K562 (cell line): ENCODE data around the gene KCTD19. TPM values are rescaled to one million over a fixed set of nuclear protein-coding genes. Genes with fewer than 3 reads are reported as not detected.
"Not testable (repeated sequence)": the region's sequence is repeated elsewhere in the genome, so short reads cannot be mapped to it uniquely, and the experiment has no call there.

ENCODE experiments used
- ATAC-seq: fragments of 200-7000 bp; cut with Tn5 transposase; 3 replicates; pipeline ENCODE4 v1.9.1; 2020; ENCODE audit warnings: moderate library complexity
- BruUV-seq: library from RNA; stranded (reverse); fragments of 400-500 nt; replicated peaks from 2 replicates; lab custom pipeline; 2021; lab: Mats Ljungman, UMichigan
- CTCF ChIA-PET: fragments of 300-600 bp; formaldehyde crosslinking; extraction: SDS; loops from one replicate; lab custom pipeline; 2021; ENCODE audit warnings: low intra/inter-chr PET ratio; lab: Yijun Ruan, JAX
- POLR2A ChIA-PET: fragments of 300-600, 350-650 bp; sonication (Branson Sonifier 250); formaldehyde crosslinking; extraction: SDS; loops from one replicate; lab custom pipeline; 2021; ENCODE audit warnings: antibody characterized with exemption, inconsistent platforms; lab: Yijun Ruan, JAX
- DNase-seq, 4 experiments: peaks; one replicate each; pipeline versions ENCODE4 v3.0.0 to v3.0.0-alpha.2; 2011 to 2018; ENCODE audit warnings: low spot score in 3 of 4, mixed read lengths in 3 of 4; ENCODE audit errors: extremely low read depth in 1 of 4
- FAIRE-seq: peaks from 2 replicates; lab custom pipeline; 2011; peaks lifted over from hg19 to GRCh38; lab: Jason Lieb, UNC
- H2AFZ ChIP-seq: 2 replicates; pipeline ENCODE4 v1.6.0; 2011; ENCODE audit warnings: low read depth, low read length, control low read depth, inconsistent platforms
- H3K27ac ChIP-seq: fragments of 200-600 bp; 3 replicates; pipeline ENCODE4 v1.8.0; 2011; ENCODE audit warnings: low read depth, mild to moderate bottlenecking, control low read depth, inconsistent platforms, low read length, moderate library complexity, mixed read lengths; ENCODE audit errors: extremely low read depth
- H3K27me3 ChIP-seq, 2 experiments: fragments of 300-600 bp in 1 of 2; 2 replicates in 1 of 2; 3 replicates in 1 of 2; pipeline versions ENCODE4 v1.6.0 to v1.8.0; 2011; ENCODE audit warnings: inconsistent platforms in 2 of 2, low read length in 2 of 2, mild to moderate bottlenecking in 1 of 2, mixed read lengths in 1 of 2, moderate library complexity in 1 of 2; ENCODE audit not compliant: control insufficient read depth in 2 of 2, insufficient read depth in 2 of 2
- H3K36me3 ChIP-seq: fragments of 300-600 bp; 3 replicates; pipeline ENCODE4 v1.8.0; 2011; ENCODE audit warnings: mild to moderate bottlenecking, low read length, inconsistent platforms; ENCODE audit not compliant: control insufficient read depth, insufficient read depth
- H3K4me1 ChIP-seq, 2 experiments: fragments of 200-600 bp in 1 of 2; replicated peaks in 1 of 2; 2 replicates in 1 of 2; 3 replicates in 1 of 2; pipeline versions ENCODE4 v1.5.1 to v1.8.0; 2011; ENCODE audit warnings: inconsistent platforms in 2 of 2, low read length in 2 of 2, mild to moderate bottlenecking in 1 of 2, mixed read lengths in 1 of 2, moderate library complexity in 1 of 2; ENCODE audit not compliant: control insufficient read depth in 2 of 2, insufficient read depth in 2 of 2
- H3K4me2 ChIP-seq: 2 replicates; pipeline ENCODE4 v1.6.1; 2011; ENCODE audit warnings: low read length, control low read depth, inconsistent platforms, mixed read lengths; ENCODE audit not compliant: insufficient read depth
- H3K4me3 ChIP-seq: fragments of 200-600 bp; sonication (generic), shearing (Covaris generic); 2 replicates; pipeline ENCODE4 v1.5.1; 2016; ENCODE audit warnings: control low read depth, inconsistent platforms
- H3K79me2 ChIP-seq: fragments of 200-600 bp; 3 replicates; pipeline ENCODE4 v1.8.0; 2011; ENCODE audit warnings: low read length, inconsistent platforms; ENCODE audit not compliant: control insufficient read depth, insufficient read depth
- H3K9ac ChIP-seq, 2 experiments: 2 replicates each; pipeline versions ENCODE4 v1.6.0 to v1.6.1; 2011; ENCODE audit warnings: low read depth in 2 of 2, low read length in 2 of 2, control low read depth in 1 of 2, inconsistent platforms in 1 of 2, mild to moderate bottlenecking in 1 of 2, mixed read lengths in 1 of 2; ENCODE audit not compliant: insufficient read depth in 1 of 2
- H3K9me1 ChIP-seq: one replicate; pipeline ENCODE4 v1.6.0; 2011; ENCODE audit warnings: inconsistent platforms, mild to moderate bottlenecking, low read length, moderate library complexity; ENCODE audit not compliant: control insufficient read depth, insufficient read depth
- H3K9me3 ChIP-seq: replicated peaks from 2 replicates; pipeline ENCODE4 v1.5.1; 2011; ENCODE audit warnings: low read depth, low read length, inconsistent platforms; ENCODE audit not compliant: control insufficient read depth, insufficient read depth
- H4K20me1 ChIP-seq: replicated peaks from 2 replicates; pipeline ENCODE4 v1.6.1; 2011; ENCODE audit warnings: low read length, inconsistent platforms, mixed read lengths; ENCODE audit not compliant: control insufficient read depth, insufficient read depth
- CBFA2T3 ChIP-seq: fragments of 450-650 bp; IDR thresholded peaks from 2 replicates; pipeline ENCODE4 v1.6.1; 2017
- WGBS: fragments of 100-300 bp; shearing (Covaris generic); methylation state at CpG from one replicate; pipeline ENCODE4 v1.1.6; 2016; ENCODE audit warnings: low coverage, mixed read lengths; ENCODE audit not compliant: insufficient coverage; ENCODE audit errors: missing lambda C conversion rate; 5-methylcytosine and 5-hydroxymethylcytosine counted together
- in situ Hi-C: fragments of 300-500 bp; cut with MboI; formaldehyde crosslinking; loops from 4 replicates; pipeline ENCODE4 v1.15.0; 2018; ENCODE audit warnings: inconsistent platforms, mixed read lengths
- intact Hi-C: fragments of 100-400 bp; cut with micrococcal nuclease; formaldehyde crosslinking; loops from 2 replicates; pipeline ENCODE4 v1.14.2; 2022
- polyA plus RNA-seq, 8 experiments: library from polyadenylated mRNA; depleted of rRNA in 4 of 8; stranded (reverse) in 5 of 8; unstranded in 3 of 8; fragments of >200 nt; fragmentation: Nextera tagmentation in 2 of 8; fragmentation: Illumina TruSeq in 1 of 8; extraction: Ambion mirVana in 2 of 8; extraction: Trizol in 1 of 8; gene quantifications; 2 replicates each; pipeline versions ENCODE4 v1.2.1 to v1.2.3, GENCODE V29; 2011 to 2014; ENCODE audit warnings: inconsistent platforms in 1 of 8, missing spikeins in 1 of 8
- total RNA-seq, 7 experiments: library from RNA; depleted of rRNA in 6 of 7; stranded (reverse); fragments of >200 nt in 6 of 7; fragmentation: Illumina TruSeq in 2 of 7; extraction: Trizol in 2 of 7; gene quantifications; 2 replicates each; pipeline versions ENCODE4 v1.2.1 to v1.2.3, GENCODE V29; 2011 to 2021; ENCODE audit warnings: low replicate concordance in 1 of 7
- TF ChIP-seq, protein P1 (sequence below): sonication (generic); formaldehyde crosslinking; IDR thresholded peaks from 2 replicates; pipeline ENCODE4 v1.8.1; 2023; ENCODE audit warnings: mild to moderate bottlenecking, missing genetic modification reagents

KCTD19 gene
- total and polyA plus RNA-seq, 9 of the 15 experiments (the other 6 are each of a cell fraction or from before 2014, with no cell fraction given) = 0.03 to 0.91 (median 0.22) TPM; not detected in 2

DNA sequence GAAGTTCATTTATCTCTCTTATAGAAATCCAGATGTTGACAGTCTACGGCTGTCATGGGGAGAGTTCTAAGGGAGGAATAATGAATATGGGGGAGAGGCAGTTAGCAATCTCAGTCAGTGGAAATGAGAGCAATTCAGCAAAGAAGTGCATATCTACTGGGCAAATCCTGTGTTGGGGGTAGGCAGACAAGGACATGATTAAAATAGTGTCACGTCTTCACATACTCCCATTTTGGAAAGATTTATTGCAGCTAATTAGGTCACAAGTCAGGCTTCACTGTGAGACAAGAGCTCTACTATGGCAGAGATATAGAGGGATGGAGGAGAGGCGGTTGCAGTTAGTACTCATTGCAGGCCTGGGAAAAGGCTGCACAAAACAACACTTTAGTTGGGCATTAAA lies 29.9 kb upstream of the KCTD19 start (continued):
- TF ChIP-seq, protein P1, sequence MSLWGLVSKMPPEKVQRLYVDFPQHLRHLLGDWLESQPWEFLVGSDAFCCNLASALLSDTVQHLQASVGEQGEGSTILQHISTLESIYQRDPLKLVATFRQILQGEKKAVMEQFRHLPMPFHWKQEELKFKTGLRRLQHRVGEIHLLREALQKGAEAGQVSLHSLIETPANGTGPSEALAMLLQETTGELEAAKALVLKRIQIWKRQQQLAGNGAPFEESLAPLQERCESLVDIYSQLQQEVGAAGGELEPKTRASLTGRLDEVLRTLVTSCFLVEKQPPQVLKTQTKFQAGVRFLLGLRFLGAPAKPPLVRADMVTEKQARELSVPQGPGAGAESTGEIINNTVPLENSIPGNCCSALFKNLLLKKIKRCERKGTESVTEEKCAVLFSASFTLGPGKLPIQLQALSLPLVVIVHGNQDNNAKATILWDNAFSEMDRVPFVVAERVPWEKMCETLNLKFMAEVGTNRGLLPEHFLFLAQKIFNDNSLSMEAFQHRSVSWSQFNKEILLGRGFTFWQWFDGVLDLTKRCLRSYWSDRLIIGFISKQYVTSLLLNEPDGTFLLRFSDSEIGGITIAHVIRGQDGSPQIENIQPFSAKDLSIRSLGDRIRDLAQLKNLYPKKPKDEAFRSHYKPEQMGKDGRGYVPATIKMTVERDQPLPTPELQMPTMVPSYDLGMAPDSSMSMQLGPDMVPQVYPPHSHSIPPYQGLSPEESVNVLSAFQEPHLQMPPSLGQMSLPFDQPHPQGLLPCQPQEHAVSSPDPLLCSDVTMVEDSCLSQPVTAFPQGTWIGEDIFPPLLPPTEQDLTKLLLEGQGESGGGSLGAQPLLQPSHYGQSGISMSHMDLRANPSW = no peak
- 0 out of 2 replicates have a peak, but pooled peaks have one; percentile 21 for TF ChIP-seq CBFA2T3

DNA sequence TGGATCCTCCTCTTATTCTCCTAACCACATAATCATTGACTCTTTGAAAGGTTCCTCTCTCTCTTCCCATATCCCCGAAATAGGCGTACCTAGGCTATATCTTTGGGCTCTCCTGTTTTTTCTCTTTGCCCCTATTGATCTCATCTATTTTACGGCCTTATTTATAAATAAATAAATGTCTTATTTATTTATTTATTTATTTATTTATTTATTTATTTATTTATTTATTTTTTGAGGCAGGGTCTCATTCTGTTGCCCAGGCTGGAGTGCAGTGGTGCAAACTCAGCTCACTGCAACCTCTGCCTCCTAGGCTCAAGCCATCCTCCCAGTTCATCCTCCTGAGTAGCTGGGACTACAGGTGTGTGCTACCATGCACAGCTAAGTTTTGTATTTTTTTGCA lies 25.9 kb upstream of the KCTD19 start:
- 7% methylated on average over 3 of the region's 3 CpGs for WGBS
- H2AFZ ChIP-seq, DNase-seq, H3K4me1 ChIP-seq, H3K9me1 ChIP-seq, H3K9ac ChIP-seq, H3K79me2 ChIP-seq, H4K20me1 ChIP-seq, H3K36me3 ChIP-seq, intact Hi-C loops, FAIRE-seq, ATAC-seq, H3K9me3 ChIP-seq, H3K4me3 ChIP-seq, in situ Hi-C loops, BruUV-seq, CTCF ChIA-PET, H3K4me2 ChIP-seq, H3K27ac ChIP-seq: not testable (repeated sequence)
- POLR2A ChIA-PET = interaction anchor here (1.7 kb wide), 1 partner anchor 29 kb away, joined by 7 read pairs; no protein-coding TSS in a partner anchor
- peaks cover 18 to 24% of the 10 kb centered on the region in 2 experiments for H3K27me3 ChIP-seq
